Colonic mucosa (tissue), 4 donors: Measurements from ENCODE around the gene POP5. TPM values are rescaled to one million over a fixed set of nuclear protein-coding genes. Genes with fewer than 3 reads are reported as not detected.

Source experiments
- DNase-seq: peaks from one replicate; pipeline ENCODE4 v3.0.0-alpha.2; 2020
- H3K27ac ChIP-seq: fragments of 200-600 bp; one replicate; pipeline ENCODE4 v1.8.0; 2021
- H3K27me3 ChIP-seq: fragments of 200-600 bp; one replicate; pipeline ENCODE4 v1.8.0; 2021
- H3K36me3 ChIP-seq: fragments of 200-600 bp; one replicate; pipeline ENCODE4 v1.8.0; 2021
- H3K4me1 ChIP-seq: fragments of 200-600 bp; one replicate; pipeline ENCODE4 v1.8.0; 2021; ENCODE audit warnings: mild to moderate bottlenecking
- H3K4me3 ChIP-seq: fragments of 200-600 bp; one replicate; pipeline ENCODE4 v1.8.0; 2021
- H3K9ac ChIP-seq, 2 donors: one replicate each; pipeline ENCODE4 v1.7.0; 2013; ENCODE audit warnings: control low read depth in 2 of 2, low read depth in 2 of 2, low read length in 2 of 2
- H3K9me3 ChIP-seq: fragments of 200-600 bp; one replicate; pipeline ENCODE4 v1.8.0; 2021
- CTCF ChIP-seq: fragments of 200-600 bp; IDR thresholded peaks from one replicate; pipeline ENCODE4 v1.8.0; 2022; ENCODE audit warnings: antibody characterized with exemption, mild to moderate bottlenecking
- intact Hi-C: fragments of 100-400 bp; cut with DNase I; formaldehyde crosslinking; loops from one replicate; pipeline ENCODE4 v1.14.1; 2022
- total RNA-seq, 2 donors: library from RNA; stranded (reverse); fragmentation: NEBNext Ultra II Directional in 1 of 2; extraction: Animal tissue kit (Norgen Biotek cat#: 25700) in 1 of 2; gene quantifications; one replicate each; pipeline ENCODE4 v1.2.1, GENCODE V29; 2021
- donor health status: healthy.
- donor health status: DM: no; HTN: no; CAD: no.
- donor health status: DM: no; HTN: no; CAD: no.

Gene POP5
- total RNA-seq, 2 donors from 2014 or later, result 22.8 to 77.7 TPM

GRCh38 chr12:120586860-120587259 is 5.7 kb upstream of the POP5 start:
- TF ChIP-seq CTCF, result no peak
- Histone ChIP-seq H3K36me3 (no peaks in the 10 kb centered on the region), H3K9me3 (no peaks in the 10 kb centered on the region), H3K4me1 (peaks cover 10% of the 10 kb centered on the region), H3K4me3 (no peak overlapping the region), H3K27ac (no peak overlapping the region), H3K27me3 (no peaks in the 10 kb centered on the region), H3K9ac (no peak overlapping the region)
- intact Hi-C loops, result loop anchor here (5.0 kb wide), 1 partner anchor 65 kb away; no protein-coding TSS in a partner anchor
- DNase-seq, result no peak

GRCh38 chr12:120586206-120586605 is 5.0 kb upstream of the POP5 start:
- H3K27ac ChIP-seq, result no peak overlapping the region
- H3K36me3 ChIP-seq, result no peaks in the 10 kb centered on the region
- no peaks in the 10 kb centered on the region for H3K27me3 ChIP-seq
- no peak overlapping the region for H3K4me3 ChIP-seq
- H3K9me3 ChIP-seq, result no peaks in the 10 kb centered on the region
- no peak for DNase-seq
- no peak overlapping the region for H3K9ac ChIP-seq
- H3K4me1 ChIP-seq, result peaks cover 11% of the 10 kb centered on the region
- intact Hi-C loops, result loop anchor here (5.0 kb wide), 1 partner anchor 66 kb away; no protein-coding TSS in a partner anchor
- TF ChIP-seq CTCF, result no peak

- H3K9me3 ChIP-seq, result no peaks in the 10 kb centered on the region
- H3K36me3 ChIP-seq, result no peaks in the 10 kb centered on the region
- DNase-seq, result peak; percentile 79
- no peaks in the 10 kb centered on the region for H3K27me3 ChIP-seq
- peak overlapping the region; percentile 28 to 60 for H3K9ac ChIP-seq
- intact Hi-C loops, result loop anchor here (5.0 kb wide), 2 partner anchors 68 to 133 kb away; no protein-coding TSS in a partner anchor
- H3K4me3 ChIP-seq, result peak overlapping the region; percentile 51
- peak overlapping the region; percentile 46 for H3K27ac ChIP-seq
- peaks cover 11% of the 10 kb centered on the region for H3K4me1 ChIP-seq
- TF ChIP-seq CTCF, result peak; percentile 18
These were observed 3.3 kb upstream of the POP5 start for GRCh38 chr12:120584343-120585149.

- Histone ChIP-seq H3K9me3 (no peaks in the 10 kb centered on the region), H3K4me3 (no peak overlapping the region), H3K9ac (peak overlapping the region in 1 of 2 donors; percentile 13), H3K36me3 (peaks cover 5% of the 10 kb centered on the region), H3K4me1 (peaks cover 11% of the 10 kb centered on the region), H3K27me3 (no peaks in the 10 kb centered on the region), H3K27ac (no peak overlapping the region)
- DNase-seq, result peak; percentile 88
- intact Hi-C loops, result loop anchor here (5.0 kb wide), 1 partner anchor 134 kb away; no protein-coding TSS in a partner anchor
- peak; percentile 77 for TF ChIP-seq CTCF
These were observed 2.4 kb upstream of the POP5 start for GRCh38 chr12:120583478-120584030.

GRCh38 chr12:120581998-120582397 is 796 bp upstream of the POP5 start:
- peaks cover 11% of the 10 kb centered on the region for H3K4me1 ChIP-seq
- peak overlapping the region; percentile 29 for H3K27ac ChIP-seq
- no peaks in the 10 kb centered on the region for H3K27me3 ChIP-seq
- no peaks in the 10 kb centered on the region for H3K9me3 ChIP-seq
- DNase-seq, result no peak
- H3K4me3 ChIP-seq, result peak overlapping the region; percentile 62
- H3K9ac ChIP-seq, result peak overlapping the region; percentile 90 to 93
- peaks cover 16% of the 10 kb centered on the region for H3K36me3 ChIP-seq
- intact Hi-C loops, result loop anchor here (5.0 kb wide), 1 partner anchor 135 kb away; no protein-coding TSS in a partner anchor
- TF ChIP-seq CTCF, result no peak
